Measurements from ENCODE around the gene CPXM2.

DNA sequence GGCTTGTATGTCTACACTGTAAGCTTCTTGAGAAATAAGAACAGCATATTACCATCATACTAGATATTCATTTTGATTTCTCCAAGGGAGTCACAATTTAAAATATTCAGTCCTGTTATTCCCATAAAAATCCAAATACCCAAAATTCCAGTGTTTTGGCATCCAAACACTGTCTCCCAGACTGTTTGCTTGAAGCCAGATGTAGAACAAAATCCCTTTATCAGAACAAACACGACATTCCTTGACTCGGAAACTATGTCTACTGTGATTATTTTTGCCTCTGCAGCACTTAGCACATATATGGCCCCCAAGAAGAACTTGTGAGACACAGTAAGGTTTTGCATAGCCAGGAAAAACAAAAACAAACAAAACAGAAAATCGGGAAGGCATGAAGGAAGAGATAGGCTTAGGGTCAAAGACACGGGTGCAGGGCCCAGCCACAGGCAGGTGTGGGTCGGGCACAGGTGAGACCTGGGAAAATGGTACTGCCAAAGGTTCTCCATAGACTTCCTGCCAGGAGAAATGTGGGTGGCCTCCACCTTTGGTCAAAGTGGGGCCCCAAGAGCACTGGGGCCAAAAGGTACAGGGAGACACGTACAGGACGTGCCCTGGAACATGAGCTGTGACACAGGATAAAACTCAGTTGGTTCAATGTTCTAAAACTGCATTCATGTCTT is 36.5 kb downstream of the CPXM2 start:
- TF ChIP-seq, protein P1, sequence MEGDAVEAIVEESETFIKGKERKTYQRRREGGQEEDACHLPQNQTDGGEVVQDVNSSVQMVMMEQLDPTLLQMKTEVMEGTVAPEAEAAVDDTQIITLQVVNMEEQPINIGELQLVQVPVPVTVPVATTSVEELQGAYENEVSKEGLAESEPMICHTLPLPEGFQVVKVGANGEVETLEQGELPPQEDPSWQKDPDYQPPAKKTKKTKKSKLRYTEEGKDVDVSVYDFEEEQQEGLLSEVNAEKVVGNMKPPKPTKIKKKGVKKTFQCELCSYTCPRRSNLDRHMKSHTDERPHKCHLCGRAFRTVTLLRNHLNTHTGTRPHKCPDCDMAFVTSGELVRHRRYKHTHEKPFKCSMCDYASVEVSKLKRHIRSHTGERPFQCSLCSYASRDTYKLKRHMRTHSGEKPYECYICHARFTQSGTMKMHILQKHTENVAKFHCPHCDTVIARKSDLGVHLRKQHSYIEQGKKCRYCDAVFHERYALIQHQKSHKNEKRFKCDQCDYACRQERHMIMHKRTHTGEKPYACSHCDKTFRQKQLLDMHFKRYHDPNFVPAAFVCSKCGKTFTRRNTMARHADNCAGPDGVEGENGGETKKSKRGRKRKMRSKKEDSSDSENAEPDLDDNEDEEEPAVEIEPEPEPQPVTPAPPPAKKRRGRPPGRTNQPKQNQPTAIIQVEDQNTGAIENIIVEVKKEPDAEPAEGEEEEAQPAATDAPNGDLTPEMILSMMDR (conservative IDR thresholded peaks at IDR 0.05 in 1 of 2, IDR thresholded peaks at IDR 0.05 in 1 of 2; ENCODE audit: low read depth in 1 of 2, low read length in 2 of 2): no peak
- TF ChIP-seq EZH2 (IDR thresholded peaks at IDR 0.05; ENCODE audit: low read length, missing control alignments): no peak
